Ectodermal cell (in vitro differentiated cells): ENCODE data around the gene ATXN1L.

Experiments used
- H3K27ac ChIP-seq: 2 replicates; pipeline ENCODE4 v1.7.0; 2013; ENCODE audit warnings: mild to moderate bottlenecking, low read depth, low read length; ENCODE audit not compliant: insufficient read depth, poor library complexity, severe bottlenecking
- H3K27me3 ChIP-seq: 2 replicates; pipeline ENCODE4 v1.7.0; 2013; ENCODE audit warnings: mild to moderate bottlenecking, low read length; ENCODE audit not compliant: insufficient read depth, control insufficient read depth, poor library complexity, severe bottlenecking
- H3K36me3 ChIP-seq: one replicate; pipeline ENCODE4 v1.7.0; 2013; ENCODE audit warnings: low read length; ENCODE audit not compliant: control insufficient read depth, insufficient read depth
- H3K4me1 ChIP-seq: one replicate; pipeline ENCODE4 v1.7.0; 2013; ENCODE audit warnings: low read length; ENCODE audit not compliant: control insufficient read depth, insufficient read depth
- H3K4me3 ChIP-seq: 2 replicates; pipeline ENCODE4 v1.7.0; 2013; ENCODE audit warnings: low read depth, low read length, control low read depth; ENCODE audit not compliant: insufficient read depth
- H3K9me3 ChIP-seq: 2 replicates; pipeline ENCODE4 v1.7.0; 2013; ENCODE audit warnings: mild to moderate bottlenecking, low read length, moderate library complexity; ENCODE audit not compliant: control insufficient read depth
- WGBS, 2 experiments: methylation state at CpG; one replicate each; pipeline ENCODE4 v1.1.7; 2013; ENCODE audit warnings: missing lambda C conversion rate in 2 of 2; 5-methylcytosine and 5-hydroxymethylcytosine counted together

Gene ATXN1L

GRCh38 chr16:71889147-71889546 is 43.4 kb downstream of the ATXN1L start:
- Histone ChIP-seq H3K27me3 (no peaks in the 10 kb centered on the region), H3K9me3 (no peaks in the 10 kb centered on the region), H3K36me3 (no peaks in the 10 kb centered on the region), H3K4me1 (no peaks in the 10 kb centered on the region), H3K27ac (no peak overlapping the region), H3K4me3 (no peak overlapping the region)
- WGBS, 2 experiments: 88 to 93% methylated on average over 3 of the region's 3 CpGs

GRCh38 chr16:71893888-71894228 is 48.1 kb downstream of the ATXN1L start:
- 64 to 66% methylated on average over 7 of the region's 7 CpGs for WGBS, 2 experiments
- Histone ChIP-seq H3K27me3 (no peaks in the 10 kb centered on the region), H3K4me1 (no peaks in the 10 kb centered on the region), H3K4me3 (peak overlapping the region; percentile 89), H3K27ac (peak overlapping the region; percentile 64), H3K36me3 (no peaks in the 10 kb centered on the region), H3K9me3 (no peaks in the 10 kb centered on the region)

GRCh38 chr16:71894229-71894920 is 48.6 kb downstream of the ATXN1L start:
- Histone ChIP-seq H3K4me1 (no peaks in the 10 kb centered on the region), H3K27ac (peak overlapping the region; percentile 64), H3K4me3 (peak overlapping the region; percentile 89), H3K9me3 (no peaks in the 10 kb centered on the region), H3K36me3 (no peaks in the 10 kb centered on the region), H3K27me3 (no peaks in the 10 kb centered on the region)
- WGBS, 2 experiments: 1% methylated on average over 30 to 31 of the region's 31 CpGs

- Histone ChIP-seq H3K36me3 (no peaks in the 10 kb centered on the region), H3K27ac (peak within 1 kb of the TSS; percentile 64), H3K27me3 (no peaks in the 10 kb centered on the region), H3K9me3 (no peaks in the 10 kb centered on the region), H3K4me1 (no peaks in the 10 kb centered on the region), H3K4me3 (peak within 1 kb of the TSS; percentile 89)
- WGBS, 2 experiments: 0% methylated on average over 67 of the region's 67 CpGs
Observed at GRCh38 chr16:71894921-71895678, 49.3 kb downstream of the ATXN1L start, which contains the start of gene IST1. Gene IST1, plus strand, starts transcription at chr16:71895531. Its CDS starts 20,110 bp downstream, at chr16:71915641.

GRCh38 chr16:71895679-71896365 is 50.0 kb downstream of the ATXN1L start:
- H3K4me1 ChIP-seq: no peaks in the 10 kb centered on the region
- 1% methylated on average over 44 of the region's 44 CpGs for WGBS, 2 experiments
- no peaks in the 10 kb centered on the region for H3K36me3 ChIP-seq
- H3K27ac ChIP-seq: peak overlapping the region; percentile 64
- H3K9me3 ChIP-seq: no peaks in the 10 kb centered on the region
- H3K27me3 ChIP-seq: no peaks in the 10 kb centered on the region
- H3K4me3 ChIP-seq: peak overlapping the region; percentile 89

GRCh38 chr16:71896764-71897368 is 51.1 kb downstream of the ATXN1L start:
- no peaks in the 10 kb centered on the region for H3K9me3 ChIP-seq
- WGBS, 2 experiments: 59 to 62% methylated on average over 12 of the region's 15 CpGs
- H3K4me3 ChIP-seq: peak overlapping the region; percentile 89
- no peaks in the 10 kb centered on the region for H3K36me3 ChIP-seq
- H3K27me3 ChIP-seq: no peaks in the 10 kb centered on the region
- H3K27ac ChIP-seq: no peak overlapping the region
- H3K4me1 ChIP-seq: no peaks in the 10 kb centered on the region

DNA sequence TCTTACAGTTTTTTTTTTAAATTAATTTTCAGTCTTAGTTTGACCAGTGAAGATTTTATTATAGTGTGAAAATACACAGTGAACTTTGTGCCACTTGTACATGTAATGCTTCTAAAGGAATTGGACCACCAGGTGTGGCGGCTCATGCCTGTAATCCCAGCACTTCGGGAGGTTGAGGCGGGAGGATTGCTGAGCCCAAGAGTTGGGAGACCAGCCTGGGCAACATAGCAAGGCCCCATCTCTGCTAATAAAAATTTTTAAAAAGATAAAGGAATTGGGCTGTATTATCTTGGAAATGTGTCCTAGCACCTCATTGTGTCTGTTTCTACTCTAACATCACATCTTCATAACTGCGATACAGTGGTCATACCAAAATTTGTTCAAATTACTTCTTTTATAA is 53.4 kb downstream of the ATXN1L start:
- H3K27ac ChIP-seq: no peak overlapping the region
- WGBS, 2 experiments: 84 to 97% methylated on average over 4 of the region's 4 CpGs
- H3K4me3 ChIP-seq: no peak overlapping the region
- H3K9me3 ChIP-seq: no peaks in the 10 kb centered on the region
- no peaks in the 10 kb centered on the region for H3K4me1 ChIP-seq
- no peaks in the 10 kb centered on the region for H3K27me3 ChIP-seq
- H3K36me3 ChIP-seq: no peaks in the 10 kb centered on the region

DNA sequence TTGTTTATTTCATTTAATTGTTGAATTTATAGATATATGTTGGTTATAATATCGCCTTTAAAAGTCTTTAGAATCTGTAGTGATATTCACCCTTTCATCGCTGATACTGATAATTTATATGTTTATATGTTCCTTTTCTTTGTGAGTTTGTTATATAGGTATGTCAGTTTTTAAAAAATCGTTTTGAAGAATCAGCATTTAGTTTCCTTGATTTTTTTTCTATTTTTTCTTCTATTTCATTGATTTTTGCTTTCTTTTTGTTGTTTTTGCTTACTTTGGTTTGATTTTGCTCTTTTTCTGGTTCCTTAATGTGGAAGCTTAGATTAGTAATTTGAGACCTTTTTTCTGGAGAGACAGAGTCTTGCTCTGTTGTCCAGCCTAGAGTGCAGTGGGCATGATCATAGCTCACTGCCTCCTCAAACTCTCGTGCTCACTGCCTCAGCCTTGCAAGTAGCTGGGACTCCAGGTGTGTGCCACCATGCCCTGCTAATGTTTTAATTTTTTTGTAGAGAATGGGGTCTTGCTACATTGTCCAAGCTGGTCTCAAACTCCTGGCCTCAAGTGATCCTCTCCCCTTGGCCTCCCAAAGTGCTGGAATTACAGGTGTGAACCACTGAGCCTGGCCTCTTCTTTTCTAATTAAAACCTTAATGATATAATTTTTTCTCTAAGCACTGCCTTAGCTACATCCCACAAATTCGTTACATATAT is 57.0 kb downstream of the ATXN1L start:
- no peaks in the 10 kb centered on the region for H3K4me1 ChIP-seq
- no peaks in the 10 kb centered on the region for H3K27me3 ChIP-seq
- no peak overlapping the region for H3K4me3 ChIP-seq
- 94 to 99% methylated on average over 4 to 5 of the region's 5 CpGs for WGBS, 2 experiments
- no peaks in the 10 kb centered on the region for H3K36me3 ChIP-seq
- no peak overlapping the region for H3K27ac ChIP-seq
- H3K9me3 ChIP-seq: no peaks in the 10 kb centered on the region

DNA sequence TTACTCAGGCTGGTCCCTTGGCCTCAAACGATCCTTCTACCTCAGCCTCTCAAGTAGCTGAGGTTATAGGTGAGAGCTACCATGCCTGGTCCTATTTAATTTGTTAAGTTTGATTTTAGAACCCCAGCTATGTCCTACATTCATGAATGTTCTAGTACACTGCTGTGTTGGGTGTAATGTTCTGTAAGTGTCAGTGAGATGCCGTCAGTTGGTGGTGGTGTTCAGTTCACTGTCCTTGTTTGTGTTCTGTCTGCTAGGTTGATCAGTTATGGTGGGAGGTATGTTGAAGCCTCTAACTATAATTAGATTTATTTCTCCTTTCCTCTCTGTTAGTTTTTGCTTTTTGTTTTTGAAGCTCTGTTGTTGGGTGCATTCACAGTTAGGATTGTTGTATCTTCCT is 57.8 kb downstream of the ATXN1L start:
- H3K36me3 ChIP-seq: no peaks in the 10 kb centered on the region

More for the DNA sequence above, 57.8 kb downstream of the ATXN1L start:
- Histone ChIP-seq H3K27me3 (no peaks in the 10 kb centered on the region), H3K27ac (no peak overlapping the region), H3K4me1 (no peaks in the 10 kb centered on the region), H3K4me3 (no peak overlapping the region), H3K9me3 (no peaks in the 10 kb centered on the region)
- 94 to 96% methylated on average over 2 of the region's 2 CpGs for WGBS, 2 experiments
